A549 treated with DMSO at 1 μM for 4 hours (cell line): Measurements from ENCODE around the gene NTN1. TPM values are rescaled to one million over a fixed set of nuclear protein-coding genes. Genes with fewer than 3 reads are reported as not detected.

Experiments used
- total RNA-seq: library from RNA; stranded (reverse); fragments of 200-300 nt; extraction: Qiagen RNA extraction; gene quantifications from 5 replicates; pipeline ENCODE4 v1.2.3, GENCODE V29; 2022; ENCODE audit warnings: low read depth

Gene NTN1
- 0.32 to 0.50 TPM (median 0.41 TPM) in 5 replicates for total RNA-seq

DNA sequence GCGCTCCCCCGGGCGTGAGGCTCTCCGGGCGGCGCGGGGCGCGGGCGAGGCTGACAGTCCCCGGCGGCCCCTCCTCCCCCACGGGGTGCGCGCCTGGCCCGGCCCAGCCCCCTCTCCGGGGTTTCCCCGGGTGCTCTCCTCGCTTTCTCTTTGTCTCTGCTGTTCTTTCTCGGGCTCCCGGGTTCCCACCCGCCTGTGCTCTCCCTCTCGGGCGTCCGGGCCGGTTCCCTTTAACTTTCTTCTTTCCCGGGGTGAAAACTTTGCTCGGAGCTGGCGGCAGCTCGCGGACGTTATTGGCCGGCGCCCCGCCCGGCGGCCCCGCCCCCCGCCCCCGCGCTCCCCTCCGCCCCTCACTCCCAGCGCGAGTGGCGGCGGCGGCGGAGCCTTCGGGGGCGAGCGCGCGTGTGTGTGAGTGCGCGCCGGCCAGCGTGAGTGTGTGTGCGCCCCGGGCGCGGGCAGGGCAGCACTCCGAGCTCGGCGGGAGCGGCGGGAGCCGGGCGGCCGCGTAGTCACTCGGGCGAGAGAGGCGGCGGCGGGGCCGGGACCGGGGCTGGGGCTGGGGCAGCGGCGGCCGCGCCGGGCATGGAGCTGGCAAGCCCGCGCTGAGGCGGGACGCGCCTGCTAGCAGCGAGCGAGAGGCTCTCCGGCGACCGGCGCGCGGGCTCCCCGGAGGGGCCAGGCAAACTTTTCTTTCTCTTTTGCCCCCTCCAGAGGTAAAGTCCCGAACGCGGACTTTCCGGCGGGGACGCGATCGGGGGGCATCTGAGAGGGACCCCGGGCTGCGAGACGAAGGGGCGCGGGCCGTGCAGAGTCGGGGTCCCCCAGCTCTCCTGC, at the start of gene NTN1:
TSS of gene NTN1 (plus strand) at position 353 of the 834 bp plus-strand sequence. CDS start 864 bp downstream, outside the sequence.

Other genes with a start within 250 kb of the NTN1 start
- not detected in 5 replicates for gene MFSD6L, start 222.1 kb upstream of the NTN1 start, total RNA-seq
- not detected in 5 replicates for gene PIK3R6, start 153.8 kb upstream of the NTN1 start, total RNA-seq
- gene PIK3R5, start 55.8 kb upstream of the NTN1 start, total RNA-seq, result 0.07 to 0.09 TPM in 2 of 5 replicates, not detected in the others